ENCODE results near the gene TNNT2.

TNNT2 gene

DNA sequence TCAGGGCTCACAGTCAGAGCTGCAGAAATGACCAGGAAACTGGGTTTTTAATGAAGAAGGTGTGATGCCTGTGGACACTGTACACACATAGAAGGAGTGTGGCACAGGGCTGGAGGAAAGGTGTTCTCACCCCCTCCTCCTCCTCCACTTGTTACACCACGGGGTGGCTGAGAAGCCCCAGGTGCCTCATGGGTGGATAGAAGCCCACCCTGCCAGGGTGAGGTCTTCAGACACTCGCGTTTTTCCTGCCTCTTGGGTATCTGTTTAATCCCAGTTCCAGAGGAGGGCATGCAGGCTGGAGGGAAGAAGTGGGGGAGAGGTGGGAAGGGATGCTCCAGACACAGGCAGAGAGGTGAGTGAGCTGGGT, 31.3 kb upstream of the TNNT2 start:
- no peak overlapping the region for H3K4me3 ChIP-seq (ENCODE audit: low read length)
- no peak for TF ChIP-seq ZNF274 (IDR thresholded peaks at IDR 0.05; ENCODE audit: low read depth, low read length)

DNA sequence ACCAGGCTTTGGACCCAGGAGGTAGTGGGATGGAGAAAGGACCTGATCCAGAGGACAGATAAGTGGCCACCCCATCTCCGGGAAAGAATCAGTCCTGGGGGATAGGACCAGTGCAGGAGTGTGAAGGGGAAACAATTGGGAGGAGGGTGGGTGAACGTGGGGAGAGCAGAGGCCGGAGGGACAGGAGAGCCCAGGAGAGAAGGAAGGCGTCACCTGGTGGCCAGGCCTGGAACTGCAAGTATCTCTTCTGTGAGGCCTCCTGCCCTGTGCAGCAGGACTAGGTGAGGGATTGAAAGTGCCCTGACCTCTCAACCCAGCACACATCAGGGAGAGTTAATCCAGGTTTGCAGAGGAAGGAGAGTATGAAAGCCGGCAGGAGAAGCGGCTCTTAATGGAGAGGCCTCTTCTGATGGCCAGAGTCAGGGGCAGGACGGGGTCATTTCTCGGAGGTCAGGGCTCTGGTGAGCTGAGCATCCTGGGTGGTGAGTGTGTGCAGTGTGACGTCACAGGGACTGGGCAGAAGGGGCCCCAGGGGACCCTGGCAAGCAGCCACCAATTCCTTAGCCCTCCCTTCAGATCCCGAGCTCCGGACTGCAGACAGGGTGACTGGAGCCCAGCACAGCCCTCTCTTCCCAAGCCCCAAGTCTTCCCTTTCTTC, 30.8 kb upstream of the TNNT2 start:
- TF ChIP-seq ZNF274 (IDR thresholded peaks at IDR 0.05; ENCODE audit: low read depth, low read length), result no peak
- no peak overlapping the region for H3K4me3 ChIP-seq (ENCODE audit: low read length)

DNA sequence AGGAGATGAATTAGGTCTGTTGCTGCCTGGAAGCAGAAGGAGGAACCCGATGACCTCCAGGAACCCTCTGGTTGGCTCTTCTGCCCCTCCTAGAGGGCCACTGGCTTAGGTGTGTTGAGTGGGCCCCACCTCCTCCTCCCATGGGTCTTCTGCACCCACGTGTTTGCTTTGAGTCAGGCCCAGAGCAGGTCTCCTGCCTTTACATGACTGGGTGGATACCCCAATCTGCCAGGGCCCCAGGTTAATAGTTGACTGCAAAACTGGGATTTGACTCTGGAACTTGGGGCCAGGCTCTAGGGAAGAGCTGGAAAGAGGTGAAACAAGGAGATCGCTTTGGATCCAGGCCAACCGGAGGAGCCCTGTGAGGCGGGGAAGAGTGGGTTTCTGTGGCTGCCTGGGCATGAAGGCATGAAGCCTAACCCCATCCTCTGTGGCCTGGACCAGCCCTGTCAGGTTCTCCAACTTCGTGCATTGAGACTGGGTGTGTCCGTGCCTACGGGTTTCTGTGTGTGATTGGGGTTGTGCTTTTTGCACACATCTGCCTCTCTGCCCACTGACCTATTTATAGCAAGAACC, 29.4 kb upstream of the TNNT2 start:
- no peak for TF ChIP-seq ZNF274 (IDR thresholded peaks at IDR 0.05; ENCODE audit: low read depth, low read length)
- no peak overlapping the region for H3K4me3 ChIP-seq (ENCODE audit: low read length)

DNA sequence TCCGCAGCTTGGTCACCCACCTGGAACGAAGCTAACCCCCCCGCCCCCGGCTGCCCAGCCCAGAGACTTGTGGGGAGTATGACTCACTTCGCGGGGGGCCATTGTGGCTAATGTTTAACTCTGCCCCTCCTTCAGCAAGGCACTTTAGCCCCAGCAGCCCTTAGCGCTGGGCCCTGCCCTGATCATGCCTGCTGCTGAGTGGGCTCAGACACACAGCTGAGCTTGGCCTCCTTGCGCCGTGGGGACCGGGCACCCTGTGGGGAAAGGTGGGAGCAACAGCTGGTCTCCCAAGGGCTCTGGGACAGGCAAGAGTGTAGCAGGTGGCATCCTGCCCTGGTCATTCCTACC, 28.0 kb upstream of the TNNT2 start:
- TF ChIP-seq ZNF274 (IDR thresholded peaks at IDR 0.05; ENCODE audit: low read depth, low read length), result no peak
- no peak overlapping the region for H3K4me3 ChIP-seq (ENCODE audit: low read length)

DNA sequence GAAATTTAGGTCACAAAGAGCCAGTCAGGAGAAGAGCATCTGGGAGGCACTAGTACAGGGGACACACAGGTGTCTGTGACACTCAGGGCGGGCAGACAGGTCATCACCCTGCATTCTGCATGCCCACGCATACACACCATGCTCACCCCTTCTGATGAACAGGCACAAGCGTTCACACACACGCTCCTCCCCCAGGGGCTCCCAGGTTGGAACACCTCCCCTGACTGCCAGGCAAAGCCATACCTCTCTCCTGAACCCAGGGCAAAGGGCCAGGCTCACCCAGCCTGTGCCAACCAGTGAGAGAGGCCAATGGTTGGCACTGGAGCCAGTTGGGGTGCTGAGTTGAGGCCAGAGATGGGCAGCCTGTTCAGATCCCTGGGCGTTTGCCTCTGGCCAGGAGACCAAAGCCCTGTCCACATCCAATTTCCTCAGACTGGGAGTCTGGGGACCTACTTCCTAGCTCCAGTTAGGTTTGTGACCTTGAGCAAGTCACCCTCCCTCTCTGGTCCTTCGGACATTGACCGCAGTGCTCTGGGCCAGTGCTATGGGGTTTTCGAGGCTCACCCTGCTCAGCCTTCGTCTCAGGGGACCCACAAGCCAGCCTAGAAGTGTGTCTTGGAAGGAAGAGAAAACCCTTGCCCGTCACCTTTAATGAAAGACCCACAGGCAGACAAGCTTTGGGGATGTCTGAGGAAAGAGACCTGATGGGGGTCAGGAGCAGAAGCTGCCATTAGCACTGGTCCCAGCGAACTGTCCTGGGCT, 27.4 kb upstream of the TNNT2 start:
- TF ChIP-seq ZNF274 (IDR thresholded peaks at IDR 0.05; ENCODE audit: low read depth, low read length), result no peak
- no peak overlapping the region for H3K4me3 ChIP-seq (ENCODE audit: low read length)

DNA sequence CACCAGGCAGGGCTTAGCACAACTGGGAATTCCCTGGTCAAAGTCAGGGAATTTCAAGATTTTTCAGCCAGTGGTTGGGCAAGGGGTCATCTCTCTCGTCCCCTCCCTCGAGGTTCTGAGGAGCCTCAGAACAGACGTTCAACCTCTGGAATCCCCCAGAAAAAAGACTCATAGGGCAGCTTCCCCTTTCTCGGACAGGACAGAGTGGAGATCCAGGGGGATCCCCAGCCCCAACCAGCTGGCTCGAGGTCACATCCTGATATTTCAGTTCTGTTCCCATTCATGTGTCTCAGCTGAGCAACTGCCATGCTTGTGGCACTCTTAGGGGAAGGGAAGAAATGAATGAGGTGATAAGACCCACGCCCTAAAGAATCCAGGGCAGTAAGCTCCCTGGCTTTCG, 26.6 kb upstream of the TNNT2 start:
- TF ChIP-seq ZNF274 (IDR thresholded peaks at IDR 0.05; ENCODE audit: low read depth, low read length), result no peak
- H3K4me3 ChIP-seq (ENCODE audit: low read length), result no peak overlapping the region

DNA sequence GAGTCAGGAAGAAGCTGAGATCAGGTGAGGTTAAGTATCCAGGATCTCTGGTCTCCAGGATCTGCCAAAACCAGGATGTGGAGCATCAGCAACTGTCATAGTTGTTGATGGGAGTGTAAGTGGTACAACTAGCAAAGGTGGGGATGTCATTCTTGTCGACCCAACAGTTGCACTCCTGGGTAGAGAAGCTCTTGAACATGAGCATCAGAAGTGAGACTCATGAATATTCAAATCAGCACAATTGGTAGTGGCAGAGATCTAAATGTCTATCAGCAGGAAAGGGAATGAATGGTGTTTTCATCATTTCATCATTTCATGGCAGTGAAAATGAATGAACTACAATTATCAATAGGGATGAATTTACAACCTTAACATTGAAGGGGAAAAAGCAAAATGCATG, 25.9 kb upstream of the TNNT2 start:
- no peak for TF ChIP-seq ZNF274 (IDR thresholded peaks at IDR 0.05; ENCODE audit: low read depth, low read length)

DNA sequence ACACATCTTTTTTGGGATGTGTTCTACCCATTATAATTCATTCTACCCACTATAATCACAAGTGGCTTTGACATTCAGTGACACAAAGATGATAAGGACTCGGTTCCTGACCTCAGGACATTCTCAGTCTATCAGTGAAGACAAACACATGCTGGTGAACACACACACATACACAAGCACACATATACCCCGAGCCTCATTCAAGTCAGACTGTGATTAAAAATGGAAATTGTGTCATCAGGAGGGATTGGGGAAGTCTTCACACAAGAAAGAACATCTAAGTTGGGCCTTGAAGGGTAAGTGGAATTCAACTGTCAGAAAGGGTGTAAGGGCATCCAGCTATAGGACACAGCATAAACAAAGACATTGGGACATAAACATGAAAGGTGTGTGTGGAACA, 24.2 kb upstream of the TNNT2 start:
- H3K4me3 ChIP-seq (ENCODE audit: low read length), result no peak overlapping the region
- TF ChIP-seq ZNF274 (IDR thresholded peaks at IDR 0.05; ENCODE audit: low read depth, low read length), result no peak

More for the DNA sequence above, 25.9 kb upstream of the TNNT2 start:
- H3K4me3 ChIP-seq (ENCODE audit: low read length), result no peak overlapping the region

DNA sequence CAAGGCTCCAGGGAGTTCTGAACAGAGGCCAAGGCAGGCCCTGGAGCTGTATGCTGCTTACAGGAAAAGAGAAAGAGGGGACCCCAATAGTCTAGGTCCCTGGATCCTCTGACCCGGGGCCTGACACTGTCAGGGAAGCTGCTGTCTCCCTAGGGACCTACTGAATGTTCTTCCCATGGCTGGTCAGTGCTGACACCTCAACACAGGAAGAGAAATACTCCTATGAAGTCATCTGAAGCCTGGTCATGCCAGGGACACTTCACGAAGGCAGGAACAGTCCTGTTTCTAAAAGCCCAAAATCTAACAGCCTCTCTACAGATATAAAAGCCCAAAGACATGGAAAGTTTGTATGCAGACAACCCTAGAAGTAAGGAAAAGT, 23.4 kb upstream of the TNNT2 start:
- H3K4me3 ChIP-seq (ENCODE audit: low read length), result no peak overlapping the region
- TF ChIP-seq ZNF274 (IDR thresholded peaks at IDR 0.05; ENCODE audit: low read depth, low read length), result no peak

DNA sequence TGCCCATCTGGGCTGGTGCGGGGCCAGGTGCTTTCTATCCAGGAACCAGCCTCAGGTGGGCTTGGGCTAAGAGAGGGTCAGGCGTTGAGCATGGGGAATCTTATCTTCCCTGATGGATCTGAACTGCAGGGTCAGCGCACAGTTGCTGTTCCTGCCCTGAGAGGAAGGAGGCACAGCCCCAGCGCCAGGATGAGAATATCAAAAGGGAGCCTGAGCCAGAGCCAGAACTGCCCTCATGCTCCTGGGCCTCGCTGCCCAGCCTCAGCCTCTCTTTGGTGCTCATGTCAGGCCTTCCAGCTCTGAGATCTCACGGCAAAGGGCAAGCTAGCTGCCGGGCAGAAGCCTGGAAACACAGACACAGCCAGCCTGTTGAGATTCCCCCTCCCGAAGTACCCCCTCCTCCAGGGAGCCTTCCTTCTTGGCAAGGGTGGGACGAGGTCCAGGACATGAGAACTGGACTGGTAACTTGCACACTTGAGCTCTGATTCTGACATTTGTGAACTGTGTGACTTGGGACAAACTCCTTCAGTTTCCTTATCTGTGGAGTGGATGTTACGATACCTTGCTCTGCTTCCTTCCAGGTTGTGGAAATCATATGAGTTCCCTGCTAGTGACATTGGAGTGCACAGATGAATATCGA, 22.9 kb upstream of the TNNT2 start:
- no peak for TF ChIP-seq ZNF274 (IDR thresholded peaks at IDR 0.05; ENCODE audit: low read depth, low read length)
- no peak overlapping the region for H3K4me3 ChIP-seq (ENCODE audit: low read length)

DNA sequence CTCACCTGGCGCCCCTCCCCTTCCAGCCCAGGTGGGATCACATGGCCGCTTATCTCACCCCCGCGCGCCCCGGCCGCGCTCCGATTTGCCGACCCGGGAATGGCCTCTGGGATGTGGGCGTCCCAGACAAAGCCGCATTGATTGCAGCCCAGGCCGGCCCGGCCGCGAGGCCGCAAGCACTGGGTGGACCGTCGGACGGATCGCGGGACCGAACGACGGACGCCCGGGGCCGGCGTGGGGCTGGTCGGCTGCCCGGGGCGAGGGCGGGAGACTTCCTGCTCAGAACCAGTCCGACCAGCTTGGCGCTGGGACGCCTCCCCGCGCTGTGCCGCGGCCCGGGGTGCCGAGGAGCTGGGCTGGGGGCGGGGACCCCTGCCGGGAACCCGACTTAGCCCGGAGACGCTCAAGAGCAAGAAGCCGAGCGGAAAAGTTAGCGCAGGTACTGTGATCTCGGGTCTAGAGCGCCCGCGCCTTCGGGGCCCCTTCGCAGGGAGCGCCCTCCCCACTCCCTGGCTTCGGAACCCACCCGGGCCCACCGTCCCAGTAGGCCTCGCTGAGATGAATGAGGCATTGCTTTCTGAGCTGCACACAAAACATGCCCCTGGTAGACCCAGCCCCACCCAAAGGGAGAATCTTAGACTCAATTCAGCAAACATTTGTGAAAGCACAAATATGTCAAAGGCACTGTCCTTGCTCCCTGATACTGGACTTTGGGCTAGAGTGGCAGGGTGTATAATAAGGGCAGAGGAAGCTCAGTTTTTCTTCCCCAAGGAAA, 22.1 kb upstream of the TNNT2 start:
- H3K4me3 ChIP-seq (ENCODE audit: low read length), result no peak overlapping the region
- no peak for TF ChIP-seq ZNF274 (IDR thresholded peaks at IDR 0.05; ENCODE audit: low read depth, low read length)

DNA sequence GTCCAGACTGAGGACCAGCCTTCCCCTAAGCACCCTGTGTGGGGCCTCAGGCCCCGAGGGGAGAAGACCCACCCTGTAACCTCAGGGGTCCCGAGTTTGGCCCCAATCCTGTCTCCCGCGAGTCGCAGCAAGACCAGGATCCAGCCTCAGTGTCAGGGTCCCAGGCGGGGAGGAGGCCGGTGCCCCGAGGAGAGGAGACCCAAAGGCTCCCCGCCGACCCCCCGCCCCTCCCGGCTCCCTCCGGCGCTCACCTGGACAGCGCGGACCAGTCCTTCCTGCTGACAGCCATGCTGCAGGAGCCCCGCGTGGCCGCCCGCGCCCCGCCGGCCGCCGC, 21.5 kb upstream of the TNNT2 start, which contains the start of gene LAD1:
TSS of gene LAD1 (minus strand) at position 307 of the 334 bp plus-strand sequence. CDS start at position 289, 18 bp downstream.
- H3K4me3 ChIP-seq (ENCODE audit: low read length), result no peak within 1 kb of the TSS
- no peak for TF ChIP-seq ZNF274 (IDR thresholded peaks at IDR 0.05; ENCODE audit: low read depth, low read length)

DNA sequence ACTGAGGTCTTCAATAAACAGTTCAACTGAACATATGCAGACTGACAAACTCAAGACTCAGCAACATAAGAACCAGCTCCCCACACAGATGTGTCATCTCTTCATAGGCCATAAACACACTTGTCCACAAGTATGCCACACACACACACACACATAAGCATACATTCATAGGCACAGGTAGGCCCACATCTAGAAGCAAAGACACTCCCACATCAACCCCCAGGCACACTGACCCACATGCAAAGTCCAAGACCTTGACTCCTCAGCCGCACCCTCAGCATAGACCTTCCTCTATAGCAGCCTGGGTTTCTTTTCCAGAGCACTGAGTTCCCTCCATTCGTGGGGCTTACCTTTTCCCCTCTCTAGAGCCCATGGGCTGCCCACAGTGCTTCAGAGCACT, 20.2 kb upstream of the TNNT2 start:
- no peak overlapping the region for H3K4me3 ChIP-seq (ENCODE audit: low read length)
- no peak for TF ChIP-seq ZNF274 (IDR thresholded peaks at IDR 0.05; ENCODE audit: low read depth, low read length)

DNA sequence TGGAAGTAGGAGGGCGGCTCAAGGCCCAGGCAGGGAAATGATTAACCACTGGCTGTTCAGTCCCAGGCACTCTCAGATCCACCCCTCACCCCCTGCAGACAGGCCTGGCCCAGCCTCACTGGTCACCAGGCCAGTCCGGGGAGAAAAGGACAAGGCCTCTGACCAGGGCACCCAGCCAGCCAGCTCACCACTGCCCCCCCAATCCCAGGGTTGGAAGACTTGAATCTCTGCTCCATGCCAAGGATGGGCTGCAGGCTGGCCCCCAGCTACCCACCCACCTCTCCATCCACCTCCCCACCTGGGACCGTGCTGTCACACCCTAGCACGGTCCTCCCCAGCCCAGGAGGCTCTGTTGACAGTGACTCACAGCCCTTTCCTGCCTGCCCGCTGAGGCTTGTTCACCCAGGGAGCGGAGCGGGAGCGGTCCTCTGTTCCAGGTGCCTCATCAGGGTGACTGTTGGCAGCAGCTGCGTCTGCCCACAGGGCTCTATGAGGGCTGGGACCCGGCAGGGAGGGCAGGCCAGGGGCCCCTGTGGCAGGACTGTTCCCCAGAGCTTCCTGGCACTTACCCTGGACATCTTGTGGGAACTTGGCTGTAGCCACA, 19.5 kb upstream of the TNNT2 start:
- no peak overlapping the region for H3K4me3 ChIP-seq (ENCODE audit: low read length)
- TF ChIP-seq ZNF274 (IDR thresholded peaks at IDR 0.05; ENCODE audit: low read depth, low read length), result no peak

Data from GM08714 (cell line).